Measurements from ENCODE around the gene SRC. TPM values are rescaled to one million over a fixed set of nuclear protein-coding genes. Genes with fewer than 3 reads are reported as not detected.
"Not testable (repeated sequence)": the region's sequence is repeated elsewhere in the genome, so short reads cannot be mapped to it uniquely, and the experiment has no call there.

Gene SRC
- total and polyA plus RNA-seq, 2 experiments from 2014 or later, result 26.2 to 34.3 TPM

DNA sequence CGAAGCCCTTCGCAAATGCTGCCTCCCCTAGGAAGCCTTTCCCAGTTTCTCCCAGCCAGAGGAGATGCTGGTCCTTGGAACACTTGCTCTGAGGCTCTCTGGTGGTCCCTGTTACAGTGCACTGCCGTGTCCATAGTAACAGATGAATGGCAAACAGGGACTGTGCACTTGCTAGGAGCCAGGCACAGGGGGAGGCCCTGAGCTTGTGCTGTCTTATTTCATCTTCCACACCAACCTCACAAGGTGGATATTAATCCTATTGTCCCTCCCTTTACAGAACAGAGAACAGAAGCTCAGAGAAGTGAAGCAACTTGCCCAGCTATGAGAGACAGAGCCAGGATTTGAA is 19.0 kb downstream of the SRC start:
- no peaks in the 10 kb centered on the region for H3K9me3 ChIP-seq (ENCODE audit: low read depth)
- DNase-seq (ENCODE audit: low read depth in 1 of 2, low spot score in 1 of 2), result no peak
- peaks cover 5% of the 10 kb centered on the region for H3K36me3 ChIP-seq
- no peak overlapping the region for H3K4me3 ChIP-seq
- TF ChIP-seq, protein P1, sequence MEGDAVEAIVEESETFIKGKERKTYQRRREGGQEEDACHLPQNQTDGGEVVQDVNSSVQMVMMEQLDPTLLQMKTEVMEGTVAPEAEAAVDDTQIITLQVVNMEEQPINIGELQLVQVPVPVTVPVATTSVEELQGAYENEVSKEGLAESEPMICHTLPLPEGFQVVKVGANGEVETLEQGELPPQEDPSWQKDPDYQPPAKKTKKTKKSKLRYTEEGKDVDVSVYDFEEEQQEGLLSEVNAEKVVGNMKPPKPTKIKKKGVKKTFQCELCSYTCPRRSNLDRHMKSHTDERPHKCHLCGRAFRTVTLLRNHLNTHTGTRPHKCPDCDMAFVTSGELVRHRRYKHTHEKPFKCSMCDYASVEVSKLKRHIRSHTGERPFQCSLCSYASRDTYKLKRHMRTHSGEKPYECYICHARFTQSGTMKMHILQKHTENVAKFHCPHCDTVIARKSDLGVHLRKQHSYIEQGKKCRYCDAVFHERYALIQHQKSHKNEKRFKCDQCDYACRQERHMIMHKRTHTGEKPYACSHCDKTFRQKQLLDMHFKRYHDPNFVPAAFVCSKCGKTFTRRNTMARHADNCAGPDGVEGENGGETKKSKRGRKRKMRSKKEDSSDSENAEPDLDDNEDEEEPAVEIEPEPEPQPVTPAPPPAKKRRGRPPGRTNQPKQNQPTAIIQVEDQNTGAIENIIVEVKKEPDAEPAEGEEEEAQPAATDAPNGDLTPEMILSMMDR (IDR thresholded peaks at IDR 0.05; ENCODE audit: low read depth, low read length), result no peak
- H3K27ac ChIP-seq, result no peak overlapping the region
- H3K4me1 ChIP-seq (ENCODE audit: low read depth), result no peaks in the 10 kb centered on the region
- no peaks in the 10 kb centered on the region for H3K27me3 ChIP-seq

DNA sequence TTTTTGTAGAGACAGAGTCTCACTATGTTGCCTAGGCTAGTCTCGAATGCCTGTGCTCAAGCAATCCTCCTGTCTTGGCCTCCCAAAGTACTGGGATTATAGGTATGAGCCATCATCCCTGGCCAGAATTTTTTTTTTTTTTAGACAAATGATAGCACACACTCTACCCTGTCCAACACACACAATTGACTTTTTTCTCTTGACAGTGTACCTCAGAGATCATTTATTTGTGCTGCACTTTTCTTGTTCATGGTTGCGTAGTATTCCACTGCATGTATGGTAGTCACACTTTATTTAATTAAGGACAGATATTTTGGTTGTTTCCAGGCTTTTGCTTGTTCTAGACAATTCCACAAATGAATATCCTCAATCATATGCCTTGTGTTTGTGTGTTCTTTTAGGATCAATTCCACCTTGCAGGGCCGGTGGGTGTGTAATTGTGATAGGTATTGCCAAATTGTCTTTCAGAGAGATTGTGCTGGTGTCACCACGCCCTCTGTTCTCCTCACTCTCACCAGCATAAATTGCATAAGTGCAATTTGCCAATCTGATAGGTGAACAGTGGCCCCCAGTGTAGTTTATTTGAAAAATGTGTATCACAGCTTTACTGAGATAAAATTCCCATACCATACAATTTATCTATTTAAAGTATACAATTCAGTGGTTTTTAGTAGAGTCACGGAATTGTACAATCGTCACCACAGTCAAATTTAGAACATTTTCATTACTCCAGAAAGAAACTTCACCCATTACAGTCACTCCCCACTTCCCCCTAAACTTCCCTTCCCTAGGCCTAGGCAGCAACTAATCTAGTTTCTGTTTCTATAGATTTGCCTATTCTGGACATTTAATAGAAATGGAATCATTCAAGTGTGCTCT is 20.1 kb downstream of the SRC start:
- H3K4me1 ChIP-seq (ENCODE audit: low read depth), result no peaks in the 10 kb centered on the region
- no peaks in the 10 kb centered on the region for H3K9me3 ChIP-seq (ENCODE audit: low read depth)
- TF ChIP-seq, protein P1 (IDR thresholded peaks at IDR 0.05; ENCODE audit: low read depth, low read length), result no peak
- no peak overlapping the region for H3K4me3 ChIP-seq
- H3K36me3 ChIP-seq, result peaks cover 5% of the 10 kb centered on the region
- DNase-seq (ENCODE audit: low read depth in 1 of 2, low spot score in 1 of 2), result no peak
- H3K27me3 ChIP-seq, result no peaks in the 10 kb centered on the region
- no peak overlapping the region for H3K27ac ChIP-seq

DNA sequence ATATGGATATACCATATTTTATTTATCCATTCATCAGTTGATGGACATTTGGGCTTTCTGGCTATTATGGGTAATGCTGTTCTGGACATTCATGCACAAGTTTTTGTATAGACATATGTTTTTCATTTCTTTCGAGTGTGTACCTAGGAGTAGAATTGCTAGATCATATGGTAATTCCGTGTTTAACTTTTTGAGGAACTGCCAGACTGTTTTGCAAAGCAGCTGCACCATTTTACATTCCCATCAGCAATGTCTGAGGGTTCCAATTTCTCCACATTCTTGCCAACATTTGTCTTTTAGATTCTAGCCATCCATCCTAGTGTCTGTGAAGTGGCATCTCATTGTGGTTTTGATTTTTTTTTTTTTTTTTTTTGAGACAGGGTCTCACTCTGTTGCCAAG is 20.8 kb downstream of the SRC start:
- Histone ChIP-seq H3K9me3 (ENCODE audit: low read depth) (no peaks in the 10 kb centered on the region), H3K36me3 (peaks cover 5% of the 10 kb centered on the region), H3K27me3 (no peaks in the 10 kb centered on the region), H3K4me1 (ENCODE audit: low read depth) (no peaks in the 10 kb centered on the region), H3K4me3 (no peak overlapping the region), H3K27ac (no peak overlapping the region)
- TF ChIP-seq, protein P1 (IDR thresholded peaks at IDR 0.05; ENCODE audit: low read depth, low read length), result no peak
- DNase-seq (ENCODE audit: low read depth in 1 of 2, low spot score in 1 of 2), result no peak

DNA sequence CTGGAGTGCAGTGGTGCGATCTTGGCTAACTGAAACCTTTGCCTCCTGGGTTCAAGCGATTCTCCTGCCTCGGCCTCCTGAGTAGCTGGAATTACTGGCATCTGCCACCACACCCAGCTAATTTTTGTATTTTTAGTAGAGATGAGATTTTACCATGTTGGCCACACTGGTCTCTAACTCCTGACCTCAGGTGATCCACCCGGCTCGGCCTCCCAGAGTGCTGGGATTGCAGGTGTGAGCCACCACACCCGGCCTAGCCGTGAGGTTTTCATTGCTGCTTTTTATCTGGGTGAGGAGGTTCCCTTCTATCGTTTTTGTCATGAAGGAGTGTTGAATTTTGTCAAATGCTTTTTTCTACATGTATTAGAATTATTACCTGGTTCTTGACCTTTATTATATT is 23.9 kb downstream of the SRC start:
- no peak for DNase-seq (ENCODE audit: low read depth in 1 of 2, low spot score in 1 of 2)
- TF ChIP-seq, protein P1 (IDR thresholded peaks at IDR 0.05; ENCODE audit: low read depth, low read length), result no peak
- no peak overlapping the region for H3K27ac ChIP-seq
- no peak overlapping the region for H3K4me3 ChIP-seq
- no peaks in the 10 kb centered on the region for H3K4me1 ChIP-seq (ENCODE audit: low read depth)
- H3K9me3 ChIP-seq (ENCODE audit: low read depth), result no peaks in the 10 kb centered on the region
- no peaks in the 10 kb centered on the region for H3K27me3 ChIP-seq
- H3K36me3 ChIP-seq, result peaks cover 5% of the 10 kb centered on the region

DNA sequence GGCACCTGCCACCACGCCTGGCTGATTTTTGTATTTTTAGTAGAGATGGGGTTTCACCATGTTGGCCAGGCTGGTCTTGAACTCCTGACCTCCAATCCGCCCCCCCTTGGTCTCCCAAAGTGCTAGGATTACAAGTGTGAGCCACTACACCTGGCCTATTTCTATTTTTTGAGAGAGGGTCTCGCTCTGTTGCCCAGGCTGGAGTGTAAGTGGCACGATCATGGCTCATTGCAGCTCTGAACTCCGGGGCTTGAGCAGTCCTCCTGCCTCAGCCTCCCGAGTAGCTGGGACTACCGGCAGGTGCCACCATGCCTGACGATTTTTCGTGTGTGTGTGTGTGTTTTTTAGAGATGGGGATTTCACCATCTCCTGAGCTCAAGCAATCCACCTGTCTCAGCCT is 25.9 kb downstream of the SRC start:
- not testable (repeated sequence) for H3K4me3 ChIP-seq; DNase-seq (ENCODE audit: low read depth in 1 of 2, low spot score in 1 of 2); H3K4me1 ChIP-seq (ENCODE audit: low read depth); H3K9me3 ChIP-seq (ENCODE audit: low read depth); H3K27me3 ChIP-seq; H3K27ac ChIP-seq; H3K36me3 ChIP-seq

DNA sequence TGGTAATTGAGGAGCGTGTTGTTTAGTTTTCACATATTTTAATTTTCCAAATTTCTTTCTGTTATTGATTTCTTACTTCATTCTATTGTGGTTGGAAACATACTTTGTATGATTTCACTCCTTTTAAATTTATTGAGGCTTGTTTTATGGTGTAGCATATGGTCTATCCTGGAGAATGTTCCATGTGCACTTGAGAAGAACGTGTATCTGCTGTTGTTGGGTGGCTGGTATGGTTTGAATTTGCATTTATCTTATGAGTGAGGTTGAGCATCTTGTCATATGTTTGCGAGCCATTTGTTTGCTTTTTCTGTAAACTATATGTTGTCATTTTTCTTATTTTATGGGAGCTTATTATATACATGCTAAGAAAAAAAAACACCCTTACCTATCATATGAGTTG is 26.5 kb downstream of the SRC start:
- Histone ChIP-seq H3K4me1 (ENCODE audit: low read depth) (no peaks in the 10 kb centered on the region), H3K27me3 (no peaks in the 10 kb centered on the region), H3K36me3 (no peaks in the 10 kb centered on the region), H3K9me3 (ENCODE audit: low read depth) (no peaks in the 10 kb centered on the region), H3K27ac (no peak overlapping the region), H3K4me3 (no peak overlapping the region)
- DNase-seq (ENCODE audit: low read depth in 1 of 2, low spot score in 1 of 2), result no peak
- TF ChIP-seq, protein P1 (IDR thresholded peaks at IDR 0.05; ENCODE audit: low read depth, low read length), result no peak
